GM21447 (cell line): Measurements from ENCODE around the gene NQO1.
"Not testable (repeated sequence)": the region's sequence is repeated elsewhere in the genome, so short reads cannot be mapped to it uniquely, and the experiment has no call there.

ENCODE experiments used
- ATAC-seq: cut with Tn5 transposase; IDR thresholded peaks from one replicate; pipeline ENCODE4 v1.9.1; 2021; ENCODE audit not compliant: unreplicated experiment

The NQO1 gene

GRCh38 chr16:69744363-69745231 is 18.2 kb upstream of the NQO1 start:
- ATAC-seq, result no peak

GRCh38 chr16:69741951-69742904 is 15.9 kb upstream of the NQO1 start:
- ATAC-seq, result no peak

- ATAC-seq, result no peak
These were observed 15.2 kb upstream of the NQO1 start for GRCh38 chr16:69741519-69741918.

GRCh38 chr16:69732101-69732500 is 5.7 kb upstream of the NQO1 start:
- no peak for ATAC-seq

GRCh38 chr16:69731280-69731679 is 4.9 kb upstream of the NQO1 start:
- not testable (repeated sequence) for ATAC-seq

- not testable (repeated sequence) for ATAC-seq
These were observed 2.7 kb upstream of the NQO1 start for GRCh38 chr16:69729030-69729429.

GRCh38 chr16:69727916-69728270 is 1.5 kb upstream of the NQO1 start:
- ATAC-seq, result no peak

GRCh38 chr16:69725480-69726312 is 664 bp downstream of the NQO1 start:
- ATAC-seq, result no peak

GRCh38 chr16:69724981-69725479 is 1.3 kb downstream of the NQO1 start:
- no peak for ATAC-seq

- ATAC-seq, result no peak
These were observed 1.9 kb downstream of the NQO1 start for GRCh38 chr16:69724414-69724873.

GRCh38 chr16:69721441-69721957 is 4.9 kb downstream of the NQO1 start:
- ATAC-seq, result no peak

GRCh38 chr16:69720822-69721430 is 5.4 kb downstream of the NQO1 start:
- no peak for ATAC-seq

- no peak for ATAC-seq
These were observed 8.1 kb downstream of the NQO1 start for GRCh38 chr16:69718111-69718764.

GRCh38 chr16:69717066-69717465 is 9.3 kb downstream of the NQO1 start:
- no peak for ATAC-seq

- ATAC-seq, result no peak
These were observed 13.3 kb downstream of the NQO1 start for GRCh38 chr16:69712914-69713581.

GRCh38 chr16:69712277-69712676 is 14.1 kb downstream of the NQO1 start:
- ATAC-seq, result no peak

GRCh38 chr16:69711115-69711740 is 15.1 kb downstream of the NQO1 start:
- ATAC-seq, result no peak

- ATAC-seq, result no peak
These were observed 16.8 kb downstream of the NQO1 start for GRCh38 chr16:69709456-69710084.
